ENCODE results near the gene IL6ST.

The IL6ST gene

DNA sequence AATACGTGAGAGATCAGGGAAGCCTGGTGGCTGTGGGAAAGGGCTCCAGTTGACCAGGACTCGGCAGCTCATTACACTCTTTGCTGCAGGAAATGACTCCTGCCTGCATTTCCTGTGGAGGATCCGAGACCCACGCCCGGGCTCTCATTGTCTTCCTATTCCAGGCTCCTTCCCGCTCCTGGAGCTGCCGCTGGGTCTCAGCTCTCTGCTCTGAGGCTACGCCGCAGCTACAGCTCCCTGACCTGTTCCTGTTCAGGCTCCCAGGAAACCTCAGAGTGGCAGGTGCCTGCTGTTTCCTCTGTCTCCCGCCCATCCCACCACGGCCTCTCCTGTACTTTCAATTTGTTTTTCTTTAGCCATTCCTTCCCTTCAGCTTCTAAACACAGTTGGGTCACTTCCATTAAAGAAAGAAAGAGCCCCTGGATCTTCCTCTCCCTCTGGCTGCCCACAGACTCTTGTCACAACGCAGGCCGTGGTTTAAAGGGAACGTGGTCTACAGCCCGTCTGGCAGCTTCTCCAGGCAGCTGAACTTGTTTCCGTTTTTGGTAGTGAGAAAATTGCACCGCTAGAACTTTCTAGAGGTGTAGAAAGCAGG, 71.5 kb downstream of the IL6ST start:
- no peak for TF ChIP-seq EP300 (IDR thresholded peaks at IDR 0.05; ENCODE audit: borderline replicate concordance)

GRCh38 chr5:55921617-55922016, 73.1 kb downstream of the IL6ST start:
- TF ChIP-seq RAD21 (IDR thresholded peaks at IDR 0.05; ENCODE audit: low read depth) (no peak), TEAD4 (IDR thresholded peaks at IDR 0.05) (no peak), CREB1 (IDR thresholded peaks at IDR 0.05; ENCODE audit: low read depth) (no peak), FOXM1 (IDR thresholded peaks at IDR 0.05; ENCODE audit: borderline replicate concordance, low read depth) (no peak), EGR1 (IDR thresholded peaks at IDR 0.05) (no peak), YY1 (IDR thresholded peaks at IDR 0.05; ENCODE audit: low read depth) (no peak), TAF1 (IDR thresholded peaks at IDR 0.05; ENCODE audit: low read depth) (no peak)
- TF ChIP-seq, protein P1, sequence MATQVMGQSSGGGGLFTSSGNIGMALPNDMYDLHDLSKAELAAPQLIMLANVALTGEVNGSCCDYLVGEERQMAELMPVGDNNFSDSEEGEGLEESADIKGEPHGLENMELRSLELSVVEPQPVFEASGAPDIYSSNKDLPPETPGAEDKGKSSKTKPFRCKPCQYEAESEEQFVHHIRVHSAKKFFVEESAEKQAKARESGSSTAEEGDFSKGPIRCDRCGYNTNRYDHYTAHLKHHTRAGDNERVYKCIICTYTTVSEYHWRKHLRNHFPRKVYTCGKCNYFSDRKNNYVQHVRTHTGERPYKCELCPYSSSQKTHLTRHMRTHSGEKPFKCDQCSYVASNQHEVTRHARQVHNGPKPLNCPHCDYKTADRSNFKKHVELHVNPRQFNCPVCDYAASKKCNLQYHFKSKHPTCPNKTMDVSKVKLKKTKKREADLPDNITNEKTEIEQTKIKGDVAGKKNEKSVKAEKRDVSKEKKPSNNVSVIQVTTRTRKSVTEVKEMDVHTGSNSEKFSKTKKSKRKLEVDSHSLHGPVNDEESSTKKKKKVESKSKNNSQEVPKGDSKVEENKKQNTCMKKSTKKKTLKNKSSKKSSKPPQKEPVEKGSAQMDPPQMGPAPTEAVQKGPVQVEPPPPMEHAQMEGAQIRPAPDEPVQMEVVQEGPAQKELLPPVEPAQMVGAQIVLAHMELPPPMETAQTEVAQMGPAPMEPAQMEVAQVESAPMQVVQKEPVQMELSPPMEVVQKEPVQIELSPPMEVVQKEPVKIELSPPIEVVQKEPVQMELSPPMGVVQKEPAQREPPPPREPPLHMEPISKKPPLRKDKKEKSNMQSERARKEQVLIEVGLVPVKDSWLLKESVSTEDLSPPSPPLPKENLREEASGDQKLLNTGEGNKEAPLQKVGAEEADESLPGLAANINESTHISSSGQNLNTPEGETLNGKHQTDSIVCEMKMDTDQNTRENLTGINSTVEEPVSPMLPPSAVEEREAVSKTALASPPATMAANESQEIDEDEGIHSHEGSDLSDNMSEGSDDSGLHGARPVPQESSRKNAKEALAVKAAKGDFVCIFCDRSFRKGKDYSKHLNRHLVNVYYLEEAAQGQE (IDR thresholded peaks at IDR 0.05; ENCODE audit: low read depth) = no peak

- TF ChIP-seq CEBPB (IDR thresholded peaks at IDR 0.05) (no peak), EGR1 (IDR thresholded peaks at IDR 0.05) (no peak), RAD21 (IDR thresholded peaks at IDR 0.05; ENCODE audit: low read depth) (peak; percentile 42), MAX (IDR thresholded peaks at IDR 0.05) (no peak), FOXM1 (IDR thresholded peaks at IDR 0.05; ENCODE audit: borderline replicate concordance, low read depth) (no peak), TAF1 (IDR thresholded peaks at IDR 0.05; ENCODE audit: low read depth) (no peak), TCF12 (IDR thresholded peaks at IDR 0.05; ENCODE audit: low read depth) (no peak)
Measured at GRCh38 chr5:55920784-55921183, 74.0 kb downstream of the IL6ST start.

GRCh38 chr5:55919625-55920024, 75.1 kb downstream of the IL6ST start:
- TF ChIP-seq ZBTB7A (IDR thresholded peaks at IDR 0.05; ENCODE audit: low read depth) = no peak
- no peak for TF ChIP-seq RAD21 (IDR thresholded peaks at IDR 0.05; ENCODE audit: low read depth)
- no peak for TF ChIP-seq EGR1 (IDR thresholded peaks at IDR 0.05)
- no peak for TF ChIP-seq NFIC (IDR thresholded peaks at IDR 0.05)
- TF ChIP-seq YY1 (IDR thresholded peaks at IDR 0.05; ENCODE audit: low read depth) = no peak
- no peak for TF ChIP-seq CREB1 (IDR thresholded peaks at IDR 0.05; ENCODE audit: low read depth)
- no peak for TF ChIP-seq TEAD4 (IDR thresholded peaks at IDR 0.05)
- no peak for TF ChIP-seq FOXM1 (IDR thresholded peaks at IDR 0.05; ENCODE audit: borderline replicate concordance, low read depth)
- TF ChIP-seq, protein P2, sequence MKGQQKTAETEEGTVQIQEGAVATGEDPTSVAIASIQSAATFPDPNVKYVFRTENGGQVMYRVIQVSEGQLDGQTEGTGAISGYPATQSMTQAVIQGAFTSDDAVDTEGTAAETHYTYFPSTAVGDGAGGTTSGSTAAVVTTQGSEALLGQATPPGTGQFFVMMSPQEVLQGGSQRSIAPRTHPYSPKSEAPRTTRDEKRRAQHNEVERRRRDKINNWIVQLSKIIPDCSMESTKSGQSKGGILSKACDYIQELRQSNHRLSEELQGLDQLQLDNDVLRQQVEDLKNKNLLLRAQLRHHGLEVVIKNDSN (IDR thresholded peaks at IDR 0.05) = no peak
- TF ChIP-seq TAF1 (IDR thresholded peaks at IDR 0.05; ENCODE audit: low read depth) = no peak

DNA sequence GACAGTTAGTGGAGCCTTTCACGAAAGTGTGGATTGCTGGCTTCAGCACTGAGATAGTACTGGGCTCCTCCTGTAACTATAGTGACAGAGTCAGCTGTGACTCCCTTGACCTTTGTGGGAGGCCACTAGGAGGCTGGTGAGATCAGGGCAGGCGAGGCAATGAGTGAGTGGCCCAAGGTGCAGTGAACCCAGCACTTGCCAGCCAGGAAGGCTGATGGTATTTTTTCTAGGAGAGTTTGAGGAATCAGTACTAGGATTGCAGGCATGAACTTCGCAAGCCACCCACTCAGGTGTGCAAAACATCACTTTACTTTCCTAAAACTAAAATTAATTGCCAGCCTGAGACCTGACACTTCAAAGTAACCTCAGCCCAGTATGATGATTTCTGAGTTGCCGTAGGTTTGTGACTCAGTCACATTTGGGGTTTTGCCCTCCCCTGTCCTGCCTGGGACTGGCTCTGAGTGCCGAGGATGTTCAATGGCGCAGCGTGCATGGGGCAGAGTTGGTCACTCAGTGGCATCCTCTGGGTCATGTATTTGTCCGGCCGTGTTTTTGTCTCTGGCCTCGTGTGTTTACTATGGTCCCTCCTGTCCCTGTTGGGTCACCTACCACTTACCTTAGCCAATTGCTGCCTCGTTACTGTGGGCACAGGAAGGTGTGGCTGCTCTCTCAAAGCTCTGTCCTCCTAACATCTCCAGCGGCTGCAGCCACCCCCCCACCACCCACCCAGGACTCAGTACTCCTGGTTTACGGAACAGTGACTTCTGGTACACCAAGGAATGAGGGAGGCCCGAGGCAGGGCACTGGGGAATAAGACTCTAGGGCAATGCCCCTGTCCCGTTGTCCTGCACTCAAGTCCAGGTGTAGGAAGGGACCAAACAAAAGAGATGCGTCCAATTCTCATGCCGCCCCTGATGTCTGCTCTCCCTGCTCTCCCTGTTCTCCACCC, 76.4 kb downstream of the IL6ST start:
- TF ChIP-seq MAX (IDR thresholded peaks at IDR 0.05) = no peak
- TF ChIP-seq, protein P1 (IDR thresholded peaks at IDR 0.05; ENCODE audit: low read depth) = no peak
- no peak for TF ChIP-seq ZBTB7A (IDR thresholded peaks at IDR 0.05; ENCODE audit: low read depth)
- TF ChIP-seq EGR1 (IDR thresholded peaks at IDR 0.05) = no peak
- no peak for TF ChIP-seq RAD21 (IDR thresholded peaks at IDR 0.05; ENCODE audit: low read depth)
- no peak for TF ChIP-seq CEBPB (IDR thresholded peaks at IDR 0.05)
- no peak for TF ChIP-seq CREB1 (IDR thresholded peaks at IDR 0.05; ENCODE audit: low read depth)
- no peak for TF ChIP-seq TEAD4 (IDR thresholded peaks at IDR 0.05)
- no peak for TF ChIP-seq FOXM1 (IDR thresholded peaks at IDR 0.05; ENCODE audit: borderline replicate concordance, low read depth)
- TF ChIP-seq, protein P2 (IDR thresholded peaks at IDR 0.05) = no peak
- TF ChIP-seq TCF12 (IDR thresholded peaks at IDR 0.05; ENCODE audit: low read depth) = no peak
- TF ChIP-seq YY1 (IDR thresholded peaks at IDR 0.05; ENCODE audit: low read depth) = no peak
- no peak for TF ChIP-seq EP300 (IDR thresholded peaks at IDR 0.05; ENCODE audit: borderline replicate concordance)
- no peak for TF ChIP-seq NFIC (IDR thresholded peaks at IDR 0.05)

All from Ishikawa (cell line).